Body of pancreas (tissue), 4 donors: ENCODE measurements around the gene CRABP1. TPM values are rescaled to one million over a fixed set of nuclear protein-coding genes. Genes with fewer than 3 reads are reported as not detected.

Experiments
- ATAC-seq: fragments of 150-250 bp; one replicate; pipeline ENCODE4 v1.9.1; 2016
- DNase-seq, 4 donors: peaks; one replicate each; pipeline ENCODE4 v3.0.0-alpha.2; 2019
- H3K27ac ChIP-seq, 4 donors: fragments of 200-600 bp; sonication (generic); 1 replicate in 3 of 4; 2 replicates in 1 of 4; pipeline versions ENCODE4 v1.5.1 to v1.6.1; 2016 to 2019; ENCODE audit warnings: mild to moderate bottlenecking in 1 of 4, mixed read lengths in 1 of 4, moderate library complexity in 1 of 4
- H3K27me3 ChIP-seq, 2 donors: fragments of 200-600 bp; sonication (generic); one replicate each; pipeline ENCODE4 v1.6.0; 2016; ENCODE audit warnings: mild to moderate bottlenecking in 1 of 2
- H3K36me3 ChIP-seq, 2 donors: fragments of 200-600 bp; sonication (generic); replicated peaks in 1 of 2; 2 replicates each; pipeline ENCODE4 v1.5.1; 2016; ENCODE audit warnings: low read depth in 2 of 2; ENCODE audit not compliant: insufficient read depth in 1 of 2
- H3K4me1 ChIP-seq: fragments of 200-600 bp; sonication (generic); one replicate; pipeline ENCODE4 v1.6.0; 2016
- H3K4me3 ChIP-seq, 2 donors: fragments of 200-600 bp; sonication (generic); 1 replicate in 1 of 2; 2 replicates in 1 of 2; pipeline ENCODE4 v1.5.1; 2016 to 2019
- H3K9me3 ChIP-seq, 3 donors: fragments of 200-600 bp; sonication (generic); 1 replicate in 2 of 3; 2 replicates in 1 of 3; pipeline ENCODE4 v1.5.1; 2016
- CTCF ChIP-seq, 7 experiments: fragments of 450-650 bp in 4 of 7; fragments of 200-600 bp in 3 of 7; sonication (generic) in 3 of 7; IDR thresholded peaks; one replicate each; pipeline ENCODE4 v1.5.1; 2016 to 2019; ENCODE audit warnings: antibody characterized with exemption in 7 of 7
- POLR2A ChIP-seq, 3 donors: fragments of 450-650 bp; IDR thresholded peaks; one replicate each; pipeline ENCODE4 v1.6.1; 2016; ENCODE audit warnings: antibody characterized with exemption in 3 of 3, mild to moderate bottlenecking in 2 of 3
- WGBS, 2 donors: methylation state at CpG; one replicate each; pipeline ENCODE4 v1.1.5; 2017; 5-methylcytosine and 5-hydroxymethylcytosine counted together
- intact Hi-C: fragments of 100-400 bp; cut with DNase I; formaldehyde crosslinking; loops from one replicate; pipeline ENCODE4 v1.15.1; 2023
- total RNA-seq, 2 donors: library from RNA; depleted of rRNA; stranded (reverse); fragments of >200 nt; gene quantifications; one replicate each; pipeline ENCODE4 v1.1.0, GENCODE V29; 2016

CRABP1 gene
- total RNA-seq, 2 donors from 2014 or later: 1.6 TPM; not detected in 1

- no peak overlapping the region for H3K27ac ChIP-seq
- WGBS, 2 donors: 64 to 75% methylated on average over 9 of the region's 9 CpGs
- H3K4me1 ChIP-seq: peaks cover 9% of the 10 kb centered on the region
- H3K4me3 ChIP-seq: no peak overlapping the region
- peaks cover 0 to under 1% of the 10 kb centered on the region in 2 donors for H3K27me3 ChIP-seq
- no peaks in the 10 kb centered on the region for H3K36me3 ChIP-seq
- intact Hi-C loops: no loop called here
- no peaks in the 10 kb centered on the region for H3K9me3 ChIP-seq
- TF ChIP-seq CTCF (IDR thresholded peaks at IDR 0.05) (no peak), POLR2A (IDR thresholded peaks at IDR 0.05) (no peak)
- ATAC-seq (no peak), DNase-seq (no peak)
Measured at GRCh38 chr15:78345396-78346125, 5.4 kb downstream of the CRABP1 start.

- ATAC-seq (peak; percentile 33), DNase-seq (no peak)
- no peak for TF ChIP-seq CTCF (IDR thresholded peaks at IDR 0.05)
- TF ChIP-seq POLR2A (IDR thresholded peaks at IDR 0.05): no peak
- intact Hi-C loops: no loop called here
- WGBS, 2 donors: 49 to 55% methylated on average over 17 of the region's 17 CpGs
- no peaks in the 10 kb centered on the region for H3K27me3 ChIP-seq
- H3K9me3 ChIP-seq: no peaks in the 10 kb centered on the region
- no peak overlapping the region for H3K27ac ChIP-seq
- H3K4me1 ChIP-seq: no peaks in the 10 kb centered on the region
- no peaks in the 10 kb centered on the region for H3K36me3 ChIP-seq
- no peak overlapping the region for H3K4me3 ChIP-seq
Measured at GRCh38 chr15:78347586-78348543, 7.7 kb downstream of the CRABP1 start.

- Histone ChIP-seq H3K36me3 (no peaks in the 10 kb centered on the region), H3K9me3 (no peaks in the 10 kb centered on the region), H3K4me1 (no peaks in the 10 kb centered on the region), H3K27me3 (no peaks in the 10 kb centered on the region), H3K27ac (no peak overlapping the region), H3K4me3 (no peak overlapping the region)
- ATAC-seq (no peak), DNase-seq (no peak)
- intact Hi-C loops: no loop called here
- WGBS, 2 donors: 63 to 66% methylated on average over 4 of the region's 4 CpGs
- no peak for TF ChIP-seq CTCF (IDR thresholded peaks at IDR 0.05)
- TF ChIP-seq POLR2A (IDR thresholded peaks at IDR 0.05): no peak
Measured at GRCh38 chr15:78350058-78350457, 9.9 kb downstream of the CRABP1 start.

GRCh38 chr15:78351539-78351938, 11.4 kb downstream of the CRABP1 start:
- DNase-seq: no peak
- intact Hi-C loops: no loop called here
- no peak for ATAC-seq
- H3K27ac ChIP-seq: no peak overlapping the region
- TF ChIP-seq POLR2A (IDR thresholded peaks at IDR 0.05) (no peak), CTCF (IDR thresholded peaks at IDR 0.05) (no peak)
- WGBS, 2 donors: 85 to 89% methylated on average over 3 of the region's 3 CpGs
- H3K36me3 ChIP-seq: no peaks in the 10 kb centered on the region
- no peak overlapping the region for H3K4me3 ChIP-seq
- no peaks in the 10 kb centered on the region for H3K9me3 ChIP-seq
- H3K4me1 ChIP-seq: no peaks in the 10 kb centered on the region
- no peaks in the 10 kb centered on the region for H3K27me3 ChIP-seq
